NB4 (cell line): ENCODE results near the gene ZNF407.

ENCODE experiments used
- MYC ChIP-seq: IDR thresholded peaks from 2 replicates; pipeline ENCODE4 v1.6.1; 2011; ENCODE audit warnings: low read depth, low read length
- POLR2A ChIP-seq: IDR thresholded peaks from 2 replicates; pipeline ENCODE4 v1.6.1; 2011; ENCODE audit warnings: mild to moderate bottlenecking; ENCODE audit not compliant: insufficient read length; ENCODE audit errors: extremely low read depth
- TF ChIP-seq, protein P1 (sequence below): IDR thresholded peaks from one replicate; pipeline ENCODE4 v1.5.1; 2012; ENCODE audit warnings: low read depth, low read length
- TF ChIP-seq, protein P2 (sequence below): IDR thresholded peaks from 2 replicates; pipeline ENCODE4 v1.6.1; 2011; ENCODE audit warnings: low read depth, low read length

DNA sequence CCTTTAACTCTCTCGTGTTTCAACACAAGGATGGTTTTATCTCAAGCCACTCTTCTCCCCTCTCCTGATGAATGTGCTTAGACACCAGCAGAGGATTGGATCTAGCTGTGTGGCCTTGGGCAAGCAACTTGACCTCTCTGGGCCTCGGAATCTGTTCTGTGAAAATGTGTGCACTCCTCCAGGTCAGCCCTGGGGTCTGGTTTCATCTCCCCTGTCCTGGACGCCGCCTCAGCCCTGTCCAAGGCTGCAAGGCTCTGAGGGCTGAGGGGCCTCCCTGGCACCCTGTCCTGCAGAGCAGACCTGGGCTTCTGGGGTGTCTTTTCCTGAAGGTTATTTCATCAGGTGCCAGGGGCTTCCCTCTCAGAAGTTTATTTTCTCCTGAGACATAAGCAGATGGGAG lies 34.9 kb upstream of the ZNF407 start:
- TF ChIP-seq, protein P1, sequence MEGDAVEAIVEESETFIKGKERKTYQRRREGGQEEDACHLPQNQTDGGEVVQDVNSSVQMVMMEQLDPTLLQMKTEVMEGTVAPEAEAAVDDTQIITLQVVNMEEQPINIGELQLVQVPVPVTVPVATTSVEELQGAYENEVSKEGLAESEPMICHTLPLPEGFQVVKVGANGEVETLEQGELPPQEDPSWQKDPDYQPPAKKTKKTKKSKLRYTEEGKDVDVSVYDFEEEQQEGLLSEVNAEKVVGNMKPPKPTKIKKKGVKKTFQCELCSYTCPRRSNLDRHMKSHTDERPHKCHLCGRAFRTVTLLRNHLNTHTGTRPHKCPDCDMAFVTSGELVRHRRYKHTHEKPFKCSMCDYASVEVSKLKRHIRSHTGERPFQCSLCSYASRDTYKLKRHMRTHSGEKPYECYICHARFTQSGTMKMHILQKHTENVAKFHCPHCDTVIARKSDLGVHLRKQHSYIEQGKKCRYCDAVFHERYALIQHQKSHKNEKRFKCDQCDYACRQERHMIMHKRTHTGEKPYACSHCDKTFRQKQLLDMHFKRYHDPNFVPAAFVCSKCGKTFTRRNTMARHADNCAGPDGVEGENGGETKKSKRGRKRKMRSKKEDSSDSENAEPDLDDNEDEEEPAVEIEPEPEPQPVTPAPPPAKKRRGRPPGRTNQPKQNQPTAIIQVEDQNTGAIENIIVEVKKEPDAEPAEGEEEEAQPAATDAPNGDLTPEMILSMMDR = no peak
- TF ChIP-seq POLR2A = no peak
- TF ChIP-seq, protein P2, sequence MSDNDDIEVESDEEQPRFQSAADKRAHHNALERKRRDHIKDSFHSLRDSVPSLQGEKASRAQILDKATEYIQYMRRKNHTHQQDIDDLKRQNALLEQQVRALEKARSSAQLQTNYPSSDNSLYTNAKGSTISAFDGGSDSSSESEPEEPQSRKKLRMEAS = no peak
- no peak for TF ChIP-seq MYC
